ENCODE measurements around the gene CORO2A.
"Not testable (repeated sequence)": the region's sequence is repeated elsewhere in the genome, so short reads cannot be mapped to it uniquely, and the experiment has no call there.

Gene CORO2A

DNA sequence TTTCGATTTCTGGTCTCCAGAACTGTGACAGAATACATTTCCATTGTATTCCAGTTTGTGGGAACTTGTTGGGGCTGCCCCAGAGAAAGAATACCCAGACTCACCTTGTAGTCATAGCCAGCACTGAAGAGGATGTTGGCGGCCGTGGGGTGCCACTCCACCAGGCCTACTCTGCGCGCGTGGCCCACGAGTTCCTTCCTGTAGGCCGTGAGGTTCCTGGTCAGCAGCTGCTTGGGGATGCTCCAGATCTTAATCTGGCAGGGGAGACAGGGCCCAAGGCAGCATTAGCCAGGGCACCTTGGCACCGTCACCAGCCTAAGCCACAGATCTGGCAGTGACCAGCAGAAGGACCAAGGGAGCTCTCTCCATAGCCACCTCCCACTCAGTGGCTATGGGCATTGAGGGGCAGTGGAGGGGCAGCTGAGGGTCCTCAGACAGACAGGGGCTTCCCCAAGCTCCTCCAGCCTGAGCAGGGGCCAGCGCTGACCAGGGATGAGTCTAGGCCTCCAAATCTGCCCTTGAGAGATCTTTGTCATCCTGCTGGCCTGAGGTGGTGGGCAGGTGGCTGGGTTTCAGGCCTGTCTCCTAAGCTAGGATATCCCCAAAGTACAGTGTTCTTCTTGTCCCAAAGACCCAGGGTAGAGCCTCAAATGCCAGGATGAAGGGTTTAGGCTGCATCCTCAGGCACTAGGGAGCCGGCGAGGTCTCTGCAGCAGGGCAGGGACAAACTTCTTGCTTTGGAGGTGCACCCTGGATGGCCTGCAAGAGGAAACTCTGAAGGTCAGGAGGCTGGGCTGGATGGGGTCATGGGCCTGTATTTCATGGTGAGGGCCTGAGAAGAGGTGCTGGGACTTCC lies 57.5 kb downstream of the CORO2A start:
- DNase-seq = no peak

- DNase-seq = no peak
These were observed 59.4 kb downstream of the CORO2A start for GRCh38 chr9:98132806-98133631.

- no peak for DNase-seq
These were observed 60.3 kb downstream of the CORO2A start for GRCh38 chr9:98132158-98132557.

DNA sequence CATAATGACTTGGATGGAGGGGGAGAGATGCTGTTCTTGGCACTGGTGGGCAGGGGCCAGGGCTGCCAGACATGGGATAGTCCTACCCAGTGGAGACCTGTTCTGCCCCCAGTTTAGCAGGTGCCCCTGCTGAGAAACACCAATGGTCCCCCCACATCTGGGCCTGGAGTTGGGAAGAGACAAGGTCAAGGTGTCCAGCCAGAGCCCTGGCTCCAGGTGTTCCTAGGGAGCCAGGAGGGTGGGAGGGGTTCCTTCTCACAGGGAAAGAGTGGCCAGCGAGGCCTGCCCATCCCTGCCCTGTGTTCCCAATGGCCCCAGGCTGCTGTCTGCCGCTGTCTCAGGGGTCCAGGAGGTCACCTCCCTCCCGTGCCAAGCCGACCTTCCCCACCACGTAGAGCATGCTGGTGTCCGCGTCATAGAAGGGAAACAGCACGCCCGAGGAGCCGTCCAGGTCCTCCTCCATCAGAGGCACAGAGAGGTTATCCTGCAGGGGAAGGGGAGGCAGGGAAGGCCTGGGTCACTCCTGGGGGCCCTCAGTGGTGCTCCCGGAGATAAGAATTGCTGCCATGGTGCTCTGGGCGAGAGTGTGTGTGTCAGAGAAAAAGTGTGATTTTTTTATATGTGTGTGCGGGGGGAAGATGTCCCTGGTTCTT lies 61.7 kb downstream of the CORO2A start:
- no peak for DNase-seq

DNA sequence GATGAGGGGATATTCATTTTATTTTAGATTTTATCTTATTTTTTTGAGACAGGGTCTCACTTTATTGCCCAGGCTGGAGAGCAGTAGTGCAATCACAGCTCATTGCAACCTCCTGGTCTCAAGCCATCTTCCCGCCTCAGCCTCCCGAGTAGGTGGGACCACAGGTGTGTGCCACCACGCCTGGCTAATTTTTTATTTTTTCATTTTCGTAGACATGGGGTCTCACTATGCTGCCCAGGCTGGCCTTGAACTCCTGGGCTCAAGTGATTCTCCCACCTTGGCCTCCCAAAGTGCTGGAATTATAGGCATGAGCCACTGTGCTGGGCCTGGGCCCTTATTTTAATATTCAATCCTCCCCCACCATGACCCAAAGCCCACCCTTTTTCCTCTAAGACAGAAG lies 62.4 kb downstream of the CORO2A start:
- DNase-seq = not testable (repeated sequence)

- no peak for DNase-seq
These were observed 63.0 kb downstream of the CORO2A start for GRCh38 chr9:98129451-98129881.

DNA sequence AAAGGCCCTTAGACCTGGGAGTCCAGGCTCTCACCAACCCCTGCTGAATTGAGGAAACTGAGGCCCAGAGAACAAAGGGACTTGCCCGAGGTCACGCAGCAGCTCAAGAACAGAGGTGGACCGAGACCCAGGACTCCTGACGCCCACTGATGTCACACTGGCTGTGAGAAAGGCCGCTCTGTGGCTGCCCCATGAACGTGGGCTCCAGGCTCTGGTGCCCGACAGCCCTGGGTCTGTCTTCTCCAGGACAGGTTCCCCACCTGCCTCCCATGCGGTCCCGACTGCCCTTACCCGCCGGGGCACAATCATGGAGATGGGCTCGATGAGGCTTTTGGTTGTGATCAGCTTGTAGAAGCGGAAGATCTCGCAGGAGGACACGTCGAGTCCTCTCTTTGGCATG lies 64.1 kb downstream of the CORO2A start:
- DNase-seq = no peak

- DNase-seq = no peak
These were observed 65.2 kb downstream of the CORO2A start for GRCh38 chr9:98127226-98127625.

GRCh38 chr9:98124637-98125426 lies 67.6 kb downstream of the CORO2A start:
- DNase-seq = no peak

DNA sequence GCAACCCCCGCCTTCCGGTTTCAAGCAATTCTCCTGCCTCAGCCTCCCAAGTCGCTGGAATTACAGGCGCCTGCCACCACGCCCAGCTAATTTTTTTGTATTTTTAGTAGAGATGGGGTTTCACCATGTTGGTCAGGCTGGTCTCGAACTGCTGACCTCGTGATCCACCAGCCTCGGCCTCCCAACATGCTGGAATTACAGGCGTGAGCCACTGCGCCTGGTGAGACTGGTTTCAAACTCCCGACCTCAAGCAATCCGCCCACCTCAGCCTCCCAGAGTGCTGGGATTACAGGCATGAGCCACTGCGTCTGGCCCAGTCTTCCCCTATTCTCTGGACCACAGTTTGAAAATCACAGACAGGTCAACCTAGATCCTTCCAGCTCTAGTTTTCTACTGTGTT lies 68.3 kb downstream of the CORO2A start:
- not testable (repeated sequence) for DNase-seq

DNA sequence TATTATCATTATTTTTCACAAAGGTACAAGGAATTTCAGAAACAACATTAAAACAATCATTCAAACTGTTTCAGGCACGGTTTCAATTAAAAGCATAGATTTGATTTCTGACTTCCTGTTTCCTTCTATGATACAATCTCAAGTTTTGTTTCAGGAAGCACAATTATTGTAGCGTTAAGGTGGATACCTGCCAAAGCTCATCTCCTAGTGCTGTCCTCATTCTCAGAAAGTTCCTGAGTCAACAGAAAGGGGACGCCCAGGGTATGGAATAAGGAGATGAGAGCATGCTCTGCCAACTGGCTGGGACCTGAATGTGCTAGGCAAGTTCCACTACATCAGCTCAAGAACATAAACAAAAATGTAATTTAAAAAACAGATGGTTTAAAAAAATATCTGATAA lies 71.4 kb downstream of the CORO2A start:
- DNase-seq = no peak

DNA sequence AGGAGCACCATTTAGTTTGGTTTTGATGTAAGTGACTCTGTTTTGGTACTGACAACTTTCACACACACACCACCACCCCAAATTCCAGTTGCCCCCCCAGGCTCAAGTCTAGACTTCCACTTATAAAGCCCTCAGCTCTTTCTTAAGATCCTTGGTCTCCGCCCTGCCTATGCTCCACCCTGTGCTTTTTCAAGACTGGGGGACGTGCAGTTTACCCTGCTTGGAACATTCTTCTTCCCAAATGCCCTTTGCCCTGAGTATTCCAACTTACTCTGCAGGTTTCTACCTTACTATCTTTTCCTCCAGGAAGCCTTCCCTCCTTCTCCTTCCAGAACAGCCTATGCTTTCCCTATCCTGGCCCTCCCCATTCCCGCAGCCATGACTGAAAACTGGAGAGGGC lies 72.0 kb downstream of the CORO2A start:
- DNase-seq = no peak

DNA sequence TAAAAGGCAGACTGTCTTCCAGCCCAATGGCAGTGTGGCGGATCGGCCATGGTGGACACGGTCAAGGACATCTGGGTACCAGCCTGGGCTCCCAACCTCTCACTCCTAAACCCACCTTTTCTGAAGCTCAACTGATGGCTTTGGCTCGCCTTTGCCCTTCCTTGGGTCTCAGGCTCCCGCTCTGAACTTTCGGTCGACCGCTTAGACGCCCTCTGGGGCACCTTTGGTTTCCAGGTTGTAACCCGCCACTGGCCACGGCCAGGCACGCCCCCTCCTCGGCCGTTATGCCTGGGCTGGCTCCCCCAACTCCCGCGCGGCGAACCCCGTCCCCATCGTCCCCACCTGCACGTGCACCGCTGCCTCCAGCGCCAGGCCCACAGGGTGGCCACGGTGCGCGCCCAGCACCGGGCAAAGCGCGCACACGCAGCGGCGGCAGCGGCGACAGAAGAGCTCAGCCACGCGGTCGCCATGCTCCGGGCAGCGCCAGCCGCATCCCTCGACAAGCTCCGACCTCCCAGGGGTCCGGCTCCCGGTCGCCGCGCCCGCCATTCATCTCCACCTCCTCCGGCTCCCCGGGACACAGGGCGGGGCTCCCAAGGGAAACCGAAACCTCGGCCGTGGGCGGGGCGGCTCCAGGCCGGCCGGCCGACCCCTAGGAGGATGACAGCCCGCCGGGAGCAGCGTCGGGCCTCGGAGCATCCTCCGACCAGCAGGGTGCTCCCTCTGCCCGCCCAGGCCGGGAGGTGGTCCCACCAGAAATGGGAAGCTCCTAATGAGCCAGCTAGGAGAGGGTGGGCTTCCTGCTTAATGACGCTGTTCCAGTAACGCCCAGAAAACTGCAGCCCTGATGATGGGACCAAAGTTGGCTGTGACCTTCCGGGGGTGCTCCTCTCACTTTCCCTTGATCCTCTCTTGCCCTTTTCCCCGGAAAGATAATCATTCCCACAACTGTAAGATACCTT lies 73.5 kb downstream of the CORO2A start, which contains the start of gene TRIM14:
TRIM14 (minus strand) TSS at position 583 of the 962 bp plus-strand sequence; CDS start at position 549, 34 bp downstream.
- DNase-seq = no peak

GRCh38 chr9:98117984-98118639 lies 74.3 kb downstream of the CORO2A start:
- no peak for DNase-seq

- DNase-seq = not testable (repeated sequence)
These were observed 75.3 kb downstream of the CORO2A start for GRCh38 chr9:98117097-98117496.

DNA sequence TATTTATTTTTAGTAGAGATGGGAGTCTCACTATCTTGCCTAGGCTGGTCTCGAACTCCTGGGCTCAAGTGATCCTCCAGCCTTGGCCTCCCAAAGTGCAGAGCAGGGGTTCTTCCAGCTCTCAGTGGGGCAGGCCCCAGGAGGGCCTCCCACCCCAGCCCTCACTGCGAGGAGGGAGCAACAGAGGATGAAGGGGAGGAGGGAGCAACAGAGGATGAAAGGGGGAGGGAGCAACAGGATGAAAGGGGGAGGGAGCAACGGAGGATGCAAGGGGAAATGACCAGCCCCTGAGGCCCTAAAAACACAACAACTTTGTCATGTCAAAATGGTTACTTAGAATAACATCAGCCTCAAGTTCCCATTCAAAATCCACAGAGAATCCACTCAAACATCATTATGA lies 83.4 kb downstream of the CORO2A start:
- DNase-seq = no peak

- DNase-seq = no peak
These were observed 83.9 kb downstream of the CORO2A start for GRCh38 chr9:98108531-98109031.

- DNase-seq = no peak
These were observed 84.5 kb downstream of the CORO2A start for GRCh38 chr9:98107926-98108325.

DNA sequence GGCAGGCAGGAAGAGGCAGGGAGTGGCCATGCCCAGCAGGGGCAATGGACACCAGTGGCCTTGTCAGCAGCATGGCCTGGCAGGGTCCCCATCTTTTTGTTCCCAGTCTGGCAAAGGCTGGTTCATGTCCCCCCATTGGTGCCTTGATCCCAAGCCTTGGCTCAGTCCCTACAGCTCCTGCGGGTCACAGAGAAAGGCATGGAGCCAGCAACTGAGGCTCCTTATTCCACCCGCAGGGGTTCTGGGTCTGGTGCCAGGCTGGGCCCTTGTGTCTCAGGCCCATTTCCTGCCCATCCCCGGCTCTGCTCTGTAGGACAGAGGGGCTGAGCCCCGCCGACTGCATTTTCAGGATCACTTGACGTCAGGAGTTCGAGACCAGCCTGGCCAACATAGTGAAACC lies 87.4 kb downstream of the CORO2A start:
- no peak for DNase-seq

- no peak for DNase-seq
These were observed 88.0 kb downstream of the CORO2A start for GRCh38 chr9:98104445-98104881.
